Lung (tissue), 12 donors: ENCODE measurements around the gene NIN. TPM values are rescaled to one million over a fixed set of nuclear protein-coding genes. Genes with fewer than 3 reads are reported as not detected.

Experiments used
- ATAC-seq: fragments of 200-7000 bp; cut with Tn5 transposase; one replicate; pipeline ENCODE4 v1.9.1; 2020; ENCODE audit warnings: moderate number of reproducible peaks; ENCODE audit not compliant: insufficient read depth, low FRiP score
- DNase-seq, 3 donors: peaks; one replicate each; pipeline ENCODE4 v3.0.0-alpha.2; 2013 to 2017
- H3K27ac ChIP-seq, 2 donors: one replicate each; pipeline ENCODE4 v1.5.1; 2013; ENCODE audit warnings: mild to moderate bottlenecking in 2 of 2, moderate library complexity in 2 of 2, control low read depth in 1 of 2, inconsistent platforms in 1 of 2, low read depth in 1 of 2, low read length in 1 of 2
- H3K27me3 ChIP-seq, 3 donors: one replicate each; pipeline ENCODE4 v1.5.1; 2013; ENCODE audit warnings: low read length in 2 of 3; ENCODE audit not compliant: control insufficient read depth in 3 of 3, insufficient read depth in 3 of 3
- H3K36me3 ChIP-seq, 4 donors: one replicate each; pipeline ENCODE4 v1.5.1; 2013; ENCODE audit warnings: low read length in 4 of 4, mild to moderate bottlenecking in 1 of 4, moderate library complexity in 1 of 4; ENCODE audit not compliant: control insufficient read depth in 4 of 4, insufficient read depth in 4 of 4
- H3K4me1 ChIP-seq, 5 donors: one replicate each; pipeline ENCODE4 v1.5.1; 2013; ENCODE audit warnings: low read length in 5 of 5, mild to moderate bottlenecking in 2 of 5, moderate library complexity in 1 of 5; ENCODE audit not compliant: control insufficient read depth in 5 of 5, insufficient read depth in 5 of 5
- H3K4me3 ChIP-seq: one replicate; pipeline ENCODE4 v1.5.1; 2013; ENCODE audit warnings: mild to moderate bottlenecking, control low read depth, moderate library complexity
- H3K9ac ChIP-seq, 2 donors: one replicate each; pipeline ENCODE4 v1.5.1; 2013; ENCODE audit warnings: low read length in 2 of 2, control low read depth in 1 of 2; ENCODE audit not compliant: insufficient read depth in 1 of 2
- H3K9me3 ChIP-seq, 4 donors: one replicate each; pipeline ENCODE4 v1.5.1; 2013; ENCODE audit warnings: low read length in 3 of 4, mild to moderate bottlenecking in 1 of 4, moderate library complexity in 1 of 4; ENCODE audit not compliant: control insufficient read depth in 4 of 4, insufficient read depth in 3 of 4
- WGBS, 2 donors: extraction: QIAGEN DNeasy Blood & Tissue Kit; methylation state at CpG; one replicate each; pipeline ENCODE4 v1.1.7; 2013; 5-methylcytosine and 5-hydroxymethylcytosine counted together
- polyA plus RNA-seq, 2 donors: library from polyadenylated mRNA; stranded (reverse); fragments of 200-250 nt; gene quantifications; one replicate each; pipeline ENCODE4 v1.2.1, GENCODE V29; 2013
- total RNA-seq, 2 donors: library from RNA; depleted of rRNA in 1 of 2; stranded (reverse); fragments of >200 nt in 1 of 2; gene quantifications; one replicate each; pipeline ENCODE4 v1.2.1, GENCODE V29; 2014 to 2021
- TF ChIP-seq, protein P1 (sequence below): IDR thresholded peaks from 2 replicates; pipeline ENCODE4 v1.5.1; 2012; ENCODE audit warnings: mild to moderate bottlenecking; ENCODE audit errors: control extremely low read depth, extremely low read depth
- donor health status: control.
- donor health status: control.
- donor health status: Bipolar disorder and iron deficiency.
- donor health status: healthy.
- donor health status: DM: yes; HTN: yes; CAD: no.

Gene NIN
- total and polyA plus RNA-seq, 4 donors: 5.2 to 38.6 (median 24.2) TPM

DNA sequence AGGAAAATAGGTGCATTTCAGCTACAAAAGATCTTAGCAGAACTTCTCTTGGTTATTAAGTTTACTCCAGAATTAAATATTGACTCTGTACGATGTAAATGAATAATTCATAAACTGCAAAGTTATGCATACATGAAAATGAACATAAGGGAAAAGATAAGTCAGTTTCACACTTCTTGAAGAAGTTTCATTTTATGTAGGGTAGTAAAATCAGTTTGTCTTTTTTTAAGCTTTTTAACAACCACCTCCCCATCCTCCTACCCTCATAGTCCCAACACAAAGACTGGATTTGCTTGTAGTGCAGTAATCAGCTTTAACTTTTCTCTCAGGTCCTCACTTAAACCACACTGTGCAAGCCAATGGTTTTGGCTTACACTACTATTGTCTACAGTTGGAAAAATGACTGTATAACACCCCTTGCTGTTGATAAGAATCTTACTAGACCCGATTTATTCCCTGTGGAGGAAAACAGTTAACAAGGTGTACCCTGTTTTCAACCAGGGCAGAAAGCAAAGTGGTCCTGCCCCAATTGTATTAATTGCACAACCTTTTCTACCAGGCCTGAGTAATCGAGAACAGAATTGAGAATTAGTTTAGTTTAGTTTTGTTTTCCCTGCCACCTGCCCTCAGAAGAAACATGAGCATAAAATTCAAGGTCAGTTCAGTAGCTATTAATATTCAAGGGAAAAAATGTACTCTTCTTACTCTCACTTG lies 44.1 kb downstream of the NIN start:
- no peaks in the 10 kb centered on the region for H3K9me3 ChIP-seq
- H3K4me3 ChIP-seq: no peak overlapping the region
- no peaks in the 10 kb centered on the region for H3K27me3 ChIP-seq
- no peak for DNase-seq
- H3K9ac ChIP-seq: no peak overlapping the region
- ATAC-seq: no peak
- H3K27ac ChIP-seq: peak overlapping the region in 1 of 2 donors; percentile 15
- H3K4me1 ChIP-seq: peaks cover 0 to 45% (median 0%) of the 10 kb centered on the region in 5 donors
- H3K36me3 ChIP-seq: peaks cover 0 to 11% (median 4%) of the 10 kb centered on the region in 4 donors
- TF ChIP-seq, protein P1, sequence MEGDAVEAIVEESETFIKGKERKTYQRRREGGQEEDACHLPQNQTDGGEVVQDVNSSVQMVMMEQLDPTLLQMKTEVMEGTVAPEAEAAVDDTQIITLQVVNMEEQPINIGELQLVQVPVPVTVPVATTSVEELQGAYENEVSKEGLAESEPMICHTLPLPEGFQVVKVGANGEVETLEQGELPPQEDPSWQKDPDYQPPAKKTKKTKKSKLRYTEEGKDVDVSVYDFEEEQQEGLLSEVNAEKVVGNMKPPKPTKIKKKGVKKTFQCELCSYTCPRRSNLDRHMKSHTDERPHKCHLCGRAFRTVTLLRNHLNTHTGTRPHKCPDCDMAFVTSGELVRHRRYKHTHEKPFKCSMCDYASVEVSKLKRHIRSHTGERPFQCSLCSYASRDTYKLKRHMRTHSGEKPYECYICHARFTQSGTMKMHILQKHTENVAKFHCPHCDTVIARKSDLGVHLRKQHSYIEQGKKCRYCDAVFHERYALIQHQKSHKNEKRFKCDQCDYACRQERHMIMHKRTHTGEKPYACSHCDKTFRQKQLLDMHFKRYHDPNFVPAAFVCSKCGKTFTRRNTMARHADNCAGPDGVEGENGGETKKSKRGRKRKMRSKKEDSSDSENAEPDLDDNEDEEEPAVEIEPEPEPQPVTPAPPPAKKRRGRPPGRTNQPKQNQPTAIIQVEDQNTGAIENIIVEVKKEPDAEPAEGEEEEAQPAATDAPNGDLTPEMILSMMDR: no peak
- WGBS, 2 donors: 52 to 61% methylated on average over 3 of the region's 3 CpGs

- WGBS, 2 donors: 38 to 53% methylated on average over 8 of the region's 8 CpGs
- H3K4me3 ChIP-seq: no peak overlapping the region
- H3K9me3 ChIP-seq: no peaks in the 10 kb centered on the region
- no peak for DNase-seq
- peaks cover 0 to 45% (median 0%) of the 10 kb centered on the region in 5 donors for H3K4me1 ChIP-seq
- H3K27ac ChIP-seq: peak overlapping the region in 1 of 2 donors; percentile 26
- peaks cover 0 to 11% (median 4%) of the 10 kb centered on the region in 4 donors for H3K36me3 ChIP-seq
- ATAC-seq: no peak
- H3K27me3 ChIP-seq: no peaks in the 10 kb centered on the region
- TF ChIP-seq, protein P1: no peak
- no peak overlapping the region for H3K9ac ChIP-seq
Observed at GRCh38 chr14:50785457-50786063, 45.4 kb downstream of the NIN start.

- Histone ChIP-seq H3K27me3 (no peaks in the 10 kb centered on the region), H3K9me3 (no peaks in the 10 kb centered on the region), H3K4me1 (peaks cover 0 to 42% (median 0%) of the 10 kb centered on the region in 5 donors), H3K36me3 (peaks cover 0 to 11% (median 3%) of the 10 kb centered on the region in 4 donors), H3K4me3 (no peak overlapping the region), H3K9ac (no peak overlapping the region), H3K27ac (peak overlapping the region in 1 of 2 donors; percentile 26)
- DNase-seq (no peak), ATAC-seq (no peak)
- TF ChIP-seq, protein P1: no peak
- 69 to 75% methylated on average over 16 of the region's 16 CpGs for WGBS, 2 donors
Observed at GRCh38 chr14:50784683-50785456, 46.1 kb downstream of the NIN start.
